Neural cell (in vitro differentiated cells): ENCODE data around the gene PMEPA1.

ENCODE experiments used
- CTCF ChIP-seq: fragments of 450-650 bp; IDR thresholded peaks from 2 replicates; pipeline ENCODE4 v1.5.1; 2014; ENCODE audit warnings: antibody characterized with exemption, mild to moderate bottlenecking, moderate library complexity; ENCODE audit not compliant: poor library complexity, severe bottlenecking
- EZH2 ChIP-seq: fragments of 200-600, 300-800 bp; shearing (Covaris generic), sonication (generic); IDR thresholded peaks from 2 replicates; pipeline ENCODE4 v1.6.1; 2014; ENCODE audit warnings: antibody characterized with exemption, low read length, borderline replicate concordance, mild to moderate bottlenecking; ENCODE audit not compliant: insufficient read depth, poor library complexity, severe bottlenecking
- MXI1 ChIP-seq: fragments of 450-650 bp; conservative IDR thresholded peaks from 2 replicates; pipeline ENCODE4 v1.6.1; 2014; ENCODE audit warnings: antibody characterized with exemption, mild to moderate bottlenecking; ENCODE audit not compliant: poor library complexity, severe bottlenecking
- POLR2AphosphoS5 ChIP-seq: IDR thresholded peaks from 2 replicates; pipeline ENCODE4 v1.6.1; 2012
- RAD21 ChIP-seq: fragments of 450-650 bp; conservative IDR thresholded peaks from 2 replicates; pipeline ENCODE4 v1.6.1; 2014; ENCODE audit warnings: antibody characterized with exemption, mild to moderate bottlenecking, moderate library complexity
- TAF1 ChIP-seq: IDR thresholded peaks from 2 replicates; pipeline ENCODE4 v1.6.1; 2012; ENCODE audit warnings: low read depth
- TF ChIP-seq, protein P1 (sequence below): IDR thresholded peaks from 2 replicates; pipeline ENCODE4 v1.6.1; 2012; ENCODE audit warnings: borderline replicate concordance

DNA sequence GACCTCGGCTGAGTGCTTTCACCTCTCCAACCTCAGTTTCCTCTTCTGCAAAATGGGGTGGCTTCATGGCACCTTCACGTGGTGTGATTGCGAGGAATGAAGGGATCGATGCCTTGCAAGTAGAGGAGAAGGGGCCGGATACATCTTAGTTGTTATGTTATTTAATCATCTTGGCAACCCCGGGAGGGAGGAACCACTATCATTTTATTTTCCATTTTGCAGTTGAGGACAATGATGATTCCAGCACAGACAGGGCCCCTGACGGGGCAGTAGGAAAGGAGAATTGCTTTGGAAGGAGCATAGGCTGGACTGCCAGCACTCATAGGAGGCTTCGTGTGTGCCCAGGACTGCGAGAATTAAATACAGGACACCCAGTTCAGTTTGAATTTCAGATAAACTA lies 2.5 kb upstream of the PMEPA1 start:
- TF ChIP-seq CTCF (no peak), POLR2AphosphoS5 (no peak), EZH2 (no peak), RAD21 (no peak), TAF1 (no peak), MXI1 (no peak)
- TF ChIP-seq, protein P1, sequence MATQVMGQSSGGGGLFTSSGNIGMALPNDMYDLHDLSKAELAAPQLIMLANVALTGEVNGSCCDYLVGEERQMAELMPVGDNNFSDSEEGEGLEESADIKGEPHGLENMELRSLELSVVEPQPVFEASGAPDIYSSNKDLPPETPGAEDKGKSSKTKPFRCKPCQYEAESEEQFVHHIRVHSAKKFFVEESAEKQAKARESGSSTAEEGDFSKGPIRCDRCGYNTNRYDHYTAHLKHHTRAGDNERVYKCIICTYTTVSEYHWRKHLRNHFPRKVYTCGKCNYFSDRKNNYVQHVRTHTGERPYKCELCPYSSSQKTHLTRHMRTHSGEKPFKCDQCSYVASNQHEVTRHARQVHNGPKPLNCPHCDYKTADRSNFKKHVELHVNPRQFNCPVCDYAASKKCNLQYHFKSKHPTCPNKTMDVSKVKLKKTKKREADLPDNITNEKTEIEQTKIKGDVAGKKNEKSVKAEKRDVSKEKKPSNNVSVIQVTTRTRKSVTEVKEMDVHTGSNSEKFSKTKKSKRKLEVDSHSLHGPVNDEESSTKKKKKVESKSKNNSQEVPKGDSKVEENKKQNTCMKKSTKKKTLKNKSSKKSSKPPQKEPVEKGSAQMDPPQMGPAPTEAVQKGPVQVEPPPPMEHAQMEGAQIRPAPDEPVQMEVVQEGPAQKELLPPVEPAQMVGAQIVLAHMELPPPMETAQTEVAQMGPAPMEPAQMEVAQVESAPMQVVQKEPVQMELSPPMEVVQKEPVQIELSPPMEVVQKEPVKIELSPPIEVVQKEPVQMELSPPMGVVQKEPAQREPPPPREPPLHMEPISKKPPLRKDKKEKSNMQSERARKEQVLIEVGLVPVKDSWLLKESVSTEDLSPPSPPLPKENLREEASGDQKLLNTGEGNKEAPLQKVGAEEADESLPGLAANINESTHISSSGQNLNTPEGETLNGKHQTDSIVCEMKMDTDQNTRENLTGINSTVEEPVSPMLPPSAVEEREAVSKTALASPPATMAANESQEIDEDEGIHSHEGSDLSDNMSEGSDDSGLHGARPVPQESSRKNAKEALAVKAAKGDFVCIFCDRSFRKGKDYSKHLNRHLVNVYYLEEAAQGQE = no peak
